ENCODE results near the gene CCDC54.
"Not testable (repeated sequence)": the region's sequence is repeated elsewhere in the genome, so short reads cannot be mapped to it uniquely, and the experiment has no call there.

Gene CCDC54

GRCh38 chr3:107377151-107377550, at the start of gene CCDC54:
Gene CCDC54, plus strand, starts transcription at chr3:107377439. Its CDS starts 149 bp downstream, at chr3:107377588.
- DNase-seq, result no peak

DNA sequence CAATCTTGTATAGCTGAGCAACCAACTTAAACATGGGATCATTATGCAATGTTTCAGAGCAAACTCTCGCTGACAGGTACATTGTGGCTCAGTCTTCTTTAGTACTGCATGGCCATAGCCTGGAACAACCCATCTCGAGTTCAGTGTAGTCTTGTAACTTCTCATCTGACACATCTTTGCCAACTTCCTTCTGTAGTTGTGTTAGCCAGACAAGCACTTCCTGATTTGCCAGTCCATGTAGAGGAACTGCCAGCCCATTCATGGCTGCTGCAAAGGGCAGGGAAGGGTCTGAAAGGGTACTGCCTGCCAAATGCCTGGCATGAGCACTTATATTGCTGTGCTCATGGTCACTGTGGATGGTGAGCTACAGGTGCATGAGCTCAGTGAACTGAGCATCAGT, 49.2 kb upstream of the CCDC54 start:
- no peak for DNase-seq

DNA sequence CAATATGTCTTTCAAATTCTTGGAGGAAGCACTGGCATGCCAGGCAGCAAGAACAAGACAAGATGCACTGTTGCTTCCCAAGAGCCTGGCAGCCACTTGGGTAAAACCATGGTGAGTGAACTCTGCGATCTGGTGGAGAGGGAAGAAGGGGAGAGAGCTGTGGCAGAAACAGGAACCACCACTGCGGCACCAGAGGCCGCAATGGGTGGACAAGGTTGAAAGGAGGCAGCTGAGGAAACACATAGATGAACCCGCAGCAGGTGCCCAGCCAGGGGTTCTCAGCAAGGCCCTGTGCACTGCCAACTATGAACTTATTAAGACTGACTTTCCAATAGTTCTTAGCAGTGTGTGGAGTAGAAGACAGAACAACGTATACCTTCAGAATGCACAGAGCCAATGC, 48.2 kb upstream of the CCDC54 start:
- no peak for DNase-seq

DNA sequence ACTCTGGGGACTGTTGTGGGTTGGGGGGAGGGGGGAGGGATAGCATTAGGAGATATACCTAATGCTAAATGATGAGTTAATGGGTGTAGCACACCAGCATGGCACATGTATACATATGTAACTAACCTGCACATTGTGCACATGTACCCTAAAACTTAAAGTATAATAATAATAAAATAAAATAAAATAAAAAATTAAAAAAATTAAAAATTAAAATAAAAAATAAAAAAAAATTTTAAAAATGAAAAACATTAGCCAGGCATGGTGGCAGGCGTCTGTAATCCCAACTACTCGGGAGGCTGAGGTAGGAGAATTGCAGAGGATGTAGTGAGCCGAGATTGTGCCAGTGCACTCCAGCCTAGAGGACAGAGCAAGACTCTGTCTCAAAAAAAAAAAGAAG, 37.5 kb upstream of the CCDC54 start:
- not testable (repeated sequence) for DNase-seq

DNA sequence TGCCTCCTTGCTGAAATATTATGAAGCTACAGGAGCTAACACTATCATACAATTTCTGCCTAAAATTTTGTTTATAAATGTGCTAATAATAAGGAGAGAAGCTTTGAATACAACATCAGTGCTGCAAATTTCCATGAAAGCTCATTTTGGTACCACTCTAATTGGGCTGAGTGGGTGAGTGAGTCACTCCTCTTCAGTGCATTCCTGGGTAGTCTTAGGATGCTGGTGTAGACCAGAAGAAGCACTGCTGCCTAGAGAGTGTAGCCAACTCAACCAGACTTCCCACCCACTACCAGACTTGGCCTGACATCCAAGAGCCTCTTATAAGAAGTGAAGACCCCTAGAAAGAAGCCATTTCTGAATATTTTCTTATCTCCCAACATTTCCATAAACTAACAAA, 32.5 kb upstream of the CCDC54 start:
- DNase-seq, result no peak

DNA sequence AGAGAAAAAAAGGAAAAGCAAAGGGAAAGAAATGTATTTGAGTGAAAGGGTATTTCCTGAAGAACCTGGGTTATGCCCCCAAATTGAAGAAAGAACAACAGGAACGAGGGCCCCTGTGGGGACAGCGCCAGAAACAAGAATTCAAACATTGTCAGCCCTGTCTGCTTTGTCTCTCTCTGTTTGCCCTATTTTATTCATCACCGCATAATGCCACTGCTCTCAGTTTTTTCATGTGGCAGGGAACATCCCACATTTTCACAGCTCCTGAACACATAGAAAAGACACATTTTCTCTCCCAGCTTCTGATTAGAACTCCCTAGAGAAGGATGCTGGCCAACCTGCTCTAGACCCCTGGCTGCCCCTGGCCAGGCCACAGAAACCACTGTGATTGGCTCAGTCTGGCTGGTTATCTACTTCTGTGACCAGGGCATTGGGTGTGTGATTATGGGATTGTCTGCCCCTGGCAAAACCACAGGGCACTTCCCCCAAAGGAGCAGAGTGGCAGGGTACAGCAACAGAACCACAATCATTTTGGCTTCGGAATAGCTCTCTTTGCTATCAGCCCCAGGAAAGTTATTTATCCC, 31.3 kb upstream of the CCDC54 start:
- no peak for DNase-seq

GRCh38 chr3:107346564-107346963, 30.7 kb upstream of the CCDC54 start:
- DNase-seq, result no peak

DNA sequence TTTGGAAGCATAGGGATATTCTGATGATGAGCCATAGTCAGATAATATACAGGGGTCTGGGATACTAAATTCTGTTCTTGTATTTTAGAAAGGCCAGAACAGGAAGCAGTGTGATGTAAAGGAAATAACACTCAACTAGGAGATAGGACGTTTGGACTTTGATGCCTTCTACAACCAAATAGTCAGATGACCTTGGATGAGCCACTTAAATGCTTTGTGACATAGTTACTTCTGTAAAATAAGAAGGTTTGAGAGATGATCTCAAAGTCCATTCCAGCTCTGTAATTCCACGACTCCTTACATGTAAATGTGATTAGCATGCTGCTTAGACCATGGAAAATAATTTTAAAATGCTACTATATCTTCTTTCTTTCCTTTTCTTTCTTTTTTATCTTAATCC, 29.5 kb upstream of the CCDC54 start:
- no peak for DNase-seq

DNA sequence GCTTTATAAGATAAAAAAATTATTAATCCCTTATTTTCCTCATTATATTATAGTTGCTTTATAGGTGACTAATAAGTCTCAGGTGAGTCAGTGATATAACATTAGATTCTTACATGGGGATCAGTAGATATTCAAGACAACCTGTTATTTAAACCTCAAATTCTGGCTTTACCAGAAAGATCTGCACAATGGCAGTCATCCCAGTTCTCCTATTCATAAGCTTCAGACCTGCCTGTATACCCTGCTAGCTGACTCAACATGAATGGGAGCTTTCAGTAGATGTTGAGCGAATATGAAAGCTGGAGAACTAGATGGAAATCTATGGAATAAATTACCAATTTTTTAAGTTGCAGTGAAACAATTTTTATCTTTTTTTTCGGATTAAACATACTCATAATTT, 20.5 kb upstream of the CCDC54 start:
- DNase-seq, result no peak

GRCh38 chr3:107361633-107362032, 15.6 kb upstream of the CCDC54 start:
- no peak for DNase-seq

DNA sequence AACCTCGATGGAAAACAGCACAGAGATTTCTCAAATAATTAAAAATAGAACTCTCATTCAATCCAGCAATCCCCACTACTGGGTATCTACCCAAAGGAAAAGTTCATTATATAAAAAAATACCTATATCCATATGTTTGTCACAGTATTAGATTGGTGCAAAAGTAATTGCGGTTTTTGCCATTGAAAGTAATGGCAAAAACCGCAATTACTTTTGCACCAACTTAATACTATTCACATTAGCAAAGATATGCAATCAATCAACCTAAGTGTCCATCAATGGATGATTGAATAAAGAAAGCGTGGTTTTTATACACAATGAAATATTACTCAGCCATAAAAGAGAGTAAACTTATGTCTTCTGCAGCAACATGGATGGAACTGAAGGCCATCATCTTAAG, 12.2 kb upstream of the CCDC54 start:
- DNase-seq, result no peak

GRCh38 chr3:107366766-107367165, 10.5 kb upstream of the CCDC54 start:
- no peak for DNase-seq

DNA sequence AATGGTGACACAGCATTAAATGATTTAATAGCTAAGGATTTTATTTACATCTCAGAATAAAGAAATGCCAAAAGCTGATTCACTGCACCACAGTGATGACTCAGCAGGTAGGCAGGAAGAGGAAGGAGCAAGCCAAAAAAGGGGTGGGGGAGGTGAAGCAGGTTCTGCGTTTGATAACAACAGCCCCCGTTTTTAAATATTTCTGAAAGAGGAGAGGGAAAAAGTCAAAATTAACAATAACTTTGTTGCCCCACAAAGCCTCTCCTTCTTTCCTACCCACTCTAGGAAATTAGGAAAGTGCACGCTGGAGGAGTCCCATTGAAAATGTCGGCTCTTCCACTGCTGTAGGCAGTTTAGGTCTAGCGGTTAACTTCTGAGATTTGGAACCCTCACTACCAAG, 9.9 kb upstream of the CCDC54 start:
- DNase-seq, result no peak

- no peak for DNase-seq
These were observed 8.4 kb upstream of the CCDC54 start for GRCh38 chr3:107368654-107369398.

- DNase-seq, result no peak
These were observed 7.4 kb upstream of the CCDC54 start for GRCh38 chr3:107369791-107370190.

DNA sequence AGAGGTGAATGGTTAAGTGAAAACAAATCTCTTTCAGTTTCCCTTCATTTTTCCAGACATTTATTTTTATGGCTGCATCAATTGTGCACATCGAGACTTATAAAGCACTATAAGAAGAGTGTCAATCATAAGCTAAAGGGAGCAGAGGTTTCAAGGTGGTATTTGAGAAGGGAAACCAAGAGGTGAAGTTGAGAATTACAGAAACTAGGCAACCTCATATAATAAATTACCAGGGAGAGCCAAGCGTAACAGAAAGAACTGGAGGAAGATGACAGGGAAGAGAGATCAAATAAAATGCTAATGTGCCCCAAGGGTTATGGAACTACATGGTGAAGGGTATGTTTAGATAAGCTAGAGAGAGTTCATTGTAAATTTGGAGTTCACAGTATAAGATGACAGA, 6.3 kb upstream of the CCDC54 start:
- no peak for DNase-seq

GRCh38 chr3:107372506-107372905, 4.7 kb upstream of the CCDC54 start:
- no peak for DNase-seq

DNA sequence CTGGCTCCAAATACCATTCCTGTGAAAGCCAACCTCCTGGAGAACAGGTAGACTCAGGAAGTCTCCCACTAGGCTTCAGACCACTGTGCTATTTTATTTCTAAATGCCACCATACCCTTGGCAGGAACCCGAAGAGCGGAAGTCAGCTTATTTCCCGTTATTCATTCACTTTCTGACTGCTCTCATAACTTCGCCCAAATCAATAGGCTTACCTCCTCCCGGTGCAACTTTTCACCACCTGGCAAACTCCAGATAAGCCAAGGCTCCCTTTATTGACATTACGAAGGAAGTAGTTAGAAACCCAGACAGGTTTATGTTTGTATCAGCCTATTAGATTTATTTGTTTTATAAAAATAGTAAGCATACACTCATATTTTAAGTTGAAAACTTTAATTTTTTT, 3.3 kb upstream of the CCDC54 start:
- no peak for DNase-seq

- DNase-seq, result no peak
These were observed 1.6 kb upstream of the CCDC54 start for GRCh38 chr3:107375682-107376081.

- no peak for DNase-seq
These were observed 5.4 kb downstream of the CCDC54 start for GRCh38 chr3:107382631-107383030.

DNA sequence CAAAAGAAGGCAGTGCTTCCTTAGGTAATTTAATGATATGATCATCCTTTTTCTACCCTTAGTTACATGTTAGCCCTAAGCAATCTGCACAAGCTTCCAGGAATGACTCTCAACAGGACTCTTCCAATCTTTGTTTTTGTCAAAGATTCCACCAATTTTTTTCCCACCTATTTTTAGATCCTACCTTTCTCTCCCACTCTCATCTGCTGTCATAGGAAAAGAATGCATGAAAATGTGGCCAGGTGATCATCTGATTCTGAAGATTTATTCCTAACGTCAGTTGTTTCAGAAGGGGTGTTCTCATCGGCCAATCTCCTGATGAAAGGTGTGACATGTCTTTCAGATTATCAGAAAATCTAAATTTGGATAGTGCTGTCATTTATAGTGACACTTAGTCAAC, 7.2 kb downstream of the CCDC54 start:
- no peak for DNase-seq

- no peak for DNase-seq
These were observed 7.7 kb downstream of the CCDC54 start for GRCh38 chr3:107384907-107385306.

GRCh38 chr3:107387555-107387954, 10.3 kb downstream of the CCDC54 start:
- no peak for DNase-seq

DNA sequence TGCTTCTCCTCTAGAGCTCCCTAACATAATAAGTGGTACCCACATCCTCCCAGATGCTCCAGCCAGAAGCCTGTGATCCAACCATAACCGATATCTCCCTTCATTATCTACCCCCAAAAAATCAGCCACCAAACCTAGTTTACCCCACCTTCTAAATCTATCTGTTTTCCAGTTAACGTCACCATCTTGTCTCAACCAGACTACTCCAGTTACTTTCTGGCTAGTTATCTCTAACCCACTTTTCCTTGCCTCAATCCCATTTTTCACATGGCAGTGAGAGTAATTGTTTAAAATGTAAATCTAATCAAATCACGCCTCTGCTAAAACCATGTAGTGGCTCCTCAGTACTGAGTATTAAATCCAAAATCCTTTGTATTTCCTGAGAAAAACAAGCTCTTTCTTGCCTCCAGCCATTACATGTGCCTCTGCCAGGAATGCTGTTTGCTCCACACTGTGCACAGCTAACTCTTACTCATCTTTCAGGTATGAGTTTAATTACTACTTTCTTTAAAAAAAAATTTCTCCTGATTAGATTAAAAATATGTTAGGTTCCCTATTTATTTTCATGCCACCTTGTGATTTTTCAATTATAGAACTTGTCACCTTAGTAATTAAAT, 15.4 kb downstream of the CCDC54 start:
- no peak for DNase-seq

GRCh38 chr3:107394502-107394901, 17.3 kb downstream of the CCDC54 start:
- DNase-seq, result no peak
